Activated CD4-positive, alpha-beta T cell treated with anti-CD3 and anti-CD28 coated beads, Interleukin-2, amount 50 U/mL, for 16 hours (primary cell): ENCODE results near the gene MECP2.
A peak's percentile ranks its signal among the peaks of the same experiment; 100 is the strongest.
"Not testable (repeated sequence)": the region's sequence is repeated elsewhere in the genome, so short reads cannot be mapped to it uniquely, and the experiment has no call there.

Experiments used
- DNase-seq: peaks from one replicate; pipeline ENCODE4 v3.0.0-alpha.2; 2020

MECP2 gene

GRCh38 chrX:154097589-154098541, at the start of gene MECP2:
TSS of gene MECP2 (minus strand) at chrX:154097717.
- DNase-seq = peak; percentile 91

- DNase-seq = not testable (repeated sequence)
Observed at GRCh38 chrX:154144010-154144409, 46.5 kb upstream of the MECP2 start, which contains the start of gene OPN1LW. TSS of gene OPN1LW (plus strand) at chrX:154144243. CDS start at chrX:154144284, 41 bp downstream.

GRCh38 chrX:154142950-154143745, 45.6 kb upstream of the MECP2 start:
- DNase-seq = no peak

GRCh38 chrX:154142386-154142785, 44.9 kb upstream of the MECP2 start:
- DNase-seq = no peak

GRCh38 chrX:154140742-154141141, 43.2 kb upstream of the MECP2 start:
- DNase-seq = no peak

- DNase-seq = no peak
Observed at GRCh38 chrX:154140206-154140605, 42.7 kb upstream of the MECP2 start.

GRCh38 chrX:154138857-154139256, 41.3 kb upstream of the MECP2 start:
- no peak for DNase-seq

- peak; percentile 59 for DNase-seq
Observed at GRCh38 chrX:154136627-154137161, 39.2 kb upstream of the MECP2 start.

GRCh38 chrX:154135458-154136229, 38.1 kb upstream of the MECP2 start:
- DNase-seq = peak; percentile 22

- no peak for DNase-seq
Observed at GRCh38 chrX:154132366-154132765, 34.8 kb upstream of the MECP2 start.

GRCh38 chrX:154131955-154132354, 34.4 kb upstream of the MECP2 start:
- DNase-seq = no peak

GRCh38 chrX:154126101-154126500, 28.6 kb upstream of the MECP2 start:
- DNase-seq = no peak

- no peak for DNase-seq
Observed at GRCh38 chrX:154125391-154126040, 28.0 kb upstream of the MECP2 start.

GRCh38 chrX:154123241-154124219, 26.0 kb upstream of the MECP2 start:
- DNase-seq = peak; percentile 58

- DNase-seq = no peak
Observed at GRCh38 chrX:154121961-154122360, 24.4 kb upstream of the MECP2 start.

- DNase-seq = no peak
Observed at GRCh38 chrX:154121207-154121606, 23.7 kb upstream of the MECP2 start.

- DNase-seq = no peak
Observed at GRCh38 chrX:154120567-154120966, 23.1 kb upstream of the MECP2 start.

GRCh38 chrX:154117566-154117965, 20.0 kb upstream of the MECP2 start:
- DNase-seq = no peak

GRCh38 chrX:154116426-154117211, 19.1 kb upstream of the MECP2 start:
- DNase-seq = no peak

GRCh38 chrX:154115750-154116149, 18.2 kb upstream of the MECP2 start:
- no peak for DNase-seq
